Measurements from ENCODE around the gene MFSD12. TPM values are rescaled to one million over a fixed set of nuclear protein-coding genes. Genes with fewer than 3 reads are reported as not detected.

The MFSD12 gene
- total and polyA plus RNA-seq, 2 of the 8 experiments (the other 6 are each of a cell fraction or from before 2014, with no cell fraction given): 59.6 to 71.3 TPM

- Histone ChIP-seq H3K27me3 (replicated peaks in 1 of 4; ENCODE audit: control insufficient read depth in 3 of 4, extremely low read depth in 1 of 4, insufficient read depth in 3 of 4, low read length in 3 of 4) (no peaks in the 10 kb centered on the region), H3K79me2 (ENCODE audit: control insufficient read depth in 1 of 2, insufficient read depth in 2 of 2, low read length in 2 of 2) (peaks cover 0 to 67% of the 10 kb centered on the region in 2 experiments; a peak in 2 of 4 replicates), H3K23me2 (ENCODE audit: low read depth, low read length) (peaks cover 15% of the 10 kb centered on the region), H3K27ac (ENCODE audit: low read depth, low read length) (no peak overlapping the region), H3K36me3 (ENCODE audit: control insufficient read depth in 2 of 4, insufficient read depth in 4 of 4, low read length in 3 of 4) (no peaks in the 10 kb centered on the region; a peak in 2 of 8 replicates), H2BK20ac (ENCODE audit: low read length) (no peak overlapping the region), H4K91ac (replicated peaks; ENCODE audit: insufficient read length, low read length) (no peak overlapping the region), H3K56ac (replicated peaks; ENCODE audit: insufficient read length, low read depth, low read length) (no peak overlapping the region), H4K8ac (ENCODE audit: extremely low read depth, insufficient read depth, low read length) (no peak overlapping the region), H2BK12ac (ENCODE audit: low read depth, low read length) (no peak overlapping the region), H3K4me3 (ENCODE audit: extremely low read depth in 1 of 4, insufficient read depth in 2 of 4, low read depth in 3 of 4, low read length in 4 of 4) (no peak overlapping the region), H2BK5ac (ENCODE audit: low read depth, low read length) (no peak overlapping the region), H2AK5ac (ENCODE audit: low read depth, low read length) (no peak overlapping the region), H3K14ac (ENCODE audit: insufficient read length) (no peak overlapping the region), H3K9me3 (ENCODE audit: insufficient read depth in 2 of 2, low read depth in 1 of 2, low read length in 1 of 2) (no peaks in the 10 kb centered on the region), H3K4ac (replicated peaks; ENCODE audit: insufficient read length, low read depth, low read length) (no peak overlapping the region), H4K5ac (ENCODE audit: insufficient read length, low read depth, low read length) (no peak overlapping the region), H3K18ac (ENCODE audit: extremely low read depth, low read length) (no peak overlapping the region), H4K20me1 (replicated peaks in 1 of 2; ENCODE audit: control insufficient read depth in 1 of 2, insufficient read depth in 2 of 2, low read length in 2 of 2) (peaks cover 19 to 38% of the 10 kb centered on the region in 2 experiments), H3K9ac (replicated peaks in 1 of 4; ENCODE audit: extremely low read depth in 1 of 4, low read depth in 3 of 4, low read length in 3 of 4) (no peak overlapping the region), H3K4me1 (replicated peaks in 1 of 4; ENCODE audit: control insufficient read depth in 3 of 4, insufficient read depth in 4 of 4, low read length in 3 of 4) (peaks cover 0 to 9% (median 7%) of the 10 kb centered on the region in 4 experiments; a peak in 3 of 7 replicates), H3K79me1 (ENCODE audit: low read depth, low read length) (peaks cover 37% of the 10 kb centered on the region), H2BK15ac (ENCODE audit: low read length) (no peak overlapping the region), H2AFZ (ENCODE audit: low read length) (no peak overlapping the region), H3K23ac (ENCODE audit: insufficient read length) (no peak overlapping the region), H3K4me2 (ENCODE audit: insufficient read depth in 1 of 2, low read depth in 2 of 2, low read length in 2 of 2) (no peak overlapping the region), H2BK120ac (replicated peaks; ENCODE audit: low read depth, low read length) (no peak overlapping the region)
- 95% methylated on average over 15 of the region's 22 CpGs; no CpG with 5 or more reads in 1 of the 2 experiments for WGBS, 2 experiments (ENCODE audit: extremely low coverage in 1 of 2, insufficient coverage in 1 of 2, insufficient read length in 1 of 2, insufficient replicate concordance in 2 of 2, low coverage in 1 of 2, low lambda C conversion rate in 2 of 2, missing lambda C conversion rate in 1 of 2)
- ChIA-PET POLR2A (ENCODE audit: partially characterized antibody) (interaction anchor here (1.1 kb wide), 1 partner anchor 16 kb away, joined by 3 read pairs; no protein-coding TSS in a partner anchor), CTCF (ENCODE audit: partially characterized antibody) (interaction anchor here (0.6 to 1.6 kb wide), 2 partner anchors 9 to 23 kb away, joined by 3 to 4 read pairs; no protein-coding TSS in a partner anchor)
- TF ChIP-seq FOSL1 (IDR thresholded peaks at IDR 0.05; ENCODE audit: insufficient read depth, low read depth, low read length) (no peak), RAD21 (IDR thresholded peaks at IDR 0.05 in 1 of 2, conservative IDR thresholded peaks at IDR 0.05 in 1 of 2; ENCODE audit: low read depth in 2 of 2, low read length in 2 of 2) (peak; percentile 21 to 40; a peak in 3 of 4 replicates), CTCF (IDR thresholded peaks at IDR 0.05; ENCODE audit: control extremely low read depth in 1 of 3, insufficient read depth in 1 of 3, low read depth in 1 of 3, low read length in 3 of 3) (peak; percentile 8 to 29 (median 9); a peak in 3 of 4 replicates)
- no peak for DNase-seq (ENCODE audit: low read depth in 1 of 2, low spot score in 2 of 2)
- FAIRE-seq: no peak
These were observed 46.7 kb downstream of the MFSD12 start for GRCh38 chr19:3510727-3511126.

Measured in H1 (cell line).